ENCODE measurements around the gene COL18A1.
A peak's percentile ranks its signal among the peaks of the same experiment; 100 is the strongest.

DNA sequence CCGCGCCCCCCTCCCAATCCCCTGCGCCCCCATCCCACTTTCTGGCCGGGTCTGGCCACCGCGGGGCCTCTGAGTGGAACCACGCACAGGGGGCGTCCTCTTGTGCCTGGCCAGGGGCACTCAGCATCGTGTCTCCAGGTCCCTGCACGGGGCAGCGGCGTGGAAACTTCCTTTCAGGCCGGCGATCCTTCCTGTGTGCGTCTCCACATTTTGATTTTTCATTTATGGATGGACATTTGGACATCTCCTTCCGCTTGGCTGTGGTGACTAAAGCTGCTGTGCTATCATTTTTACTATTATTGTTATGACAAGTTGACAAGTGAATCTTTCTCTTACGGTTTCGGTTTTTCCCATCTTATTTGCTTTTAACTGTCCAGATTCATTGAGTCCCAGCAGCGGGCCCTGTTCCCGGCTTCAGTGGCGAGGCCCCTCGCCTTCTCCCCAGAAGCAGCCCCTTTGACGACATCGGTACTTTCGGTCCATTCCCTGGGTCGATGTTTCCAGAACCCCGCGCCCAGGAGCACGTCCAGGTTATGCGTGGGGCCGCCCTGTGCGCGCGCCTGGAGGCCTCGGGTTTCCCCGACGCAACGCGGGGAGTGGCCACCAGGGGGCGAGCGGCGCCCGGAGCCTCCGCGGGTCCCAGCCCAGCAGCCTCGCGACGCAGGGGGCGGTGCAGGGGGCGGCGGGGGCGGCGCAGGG, 149.7 kb downstream of the COL18A1 start:
- TF ChIP-seq, protein P1, sequence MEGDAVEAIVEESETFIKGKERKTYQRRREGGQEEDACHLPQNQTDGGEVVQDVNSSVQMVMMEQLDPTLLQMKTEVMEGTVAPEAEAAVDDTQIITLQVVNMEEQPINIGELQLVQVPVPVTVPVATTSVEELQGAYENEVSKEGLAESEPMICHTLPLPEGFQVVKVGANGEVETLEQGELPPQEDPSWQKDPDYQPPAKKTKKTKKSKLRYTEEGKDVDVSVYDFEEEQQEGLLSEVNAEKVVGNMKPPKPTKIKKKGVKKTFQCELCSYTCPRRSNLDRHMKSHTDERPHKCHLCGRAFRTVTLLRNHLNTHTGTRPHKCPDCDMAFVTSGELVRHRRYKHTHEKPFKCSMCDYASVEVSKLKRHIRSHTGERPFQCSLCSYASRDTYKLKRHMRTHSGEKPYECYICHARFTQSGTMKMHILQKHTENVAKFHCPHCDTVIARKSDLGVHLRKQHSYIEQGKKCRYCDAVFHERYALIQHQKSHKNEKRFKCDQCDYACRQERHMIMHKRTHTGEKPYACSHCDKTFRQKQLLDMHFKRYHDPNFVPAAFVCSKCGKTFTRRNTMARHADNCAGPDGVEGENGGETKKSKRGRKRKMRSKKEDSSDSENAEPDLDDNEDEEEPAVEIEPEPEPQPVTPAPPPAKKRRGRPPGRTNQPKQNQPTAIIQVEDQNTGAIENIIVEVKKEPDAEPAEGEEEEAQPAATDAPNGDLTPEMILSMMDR (IDR thresholded peaks at IDR 0.05): peak; percentile 81
- TF ChIP-seq REST (IDR thresholded peaks at IDR 0.05; ENCODE audit: insufficient read depth in 1 of 2, low read depth in 2 of 2, low read length in 1 of 2) (no peak), POLR2AphosphoS5 (IDR thresholded peaks at IDR 0.05; ENCODE audit: low read depth, low read length) (no peak), SIN3A (IDR thresholded peaks at IDR 0.05; ENCODE audit: borderline replicate concordance, insufficient read depth, low read depth, low read length) (no peak)

Measured in Panc1 (cell line).